PC-3 (cell line): ENCODE data around the gene PRRX2. TPM values are rescaled to one million over a fixed set of nuclear protein-coding genes. Genes with fewer than 3 reads are reported as not detected.

ENCODE experiments used
- ATAC-seq: fragments of 200-7000 bp; cut with Tn5 transposase; 2 replicates; pipeline ENCODE4 v1.9.1; 2020; ENCODE audit warnings: mild to moderate bottlenecking, moderate library complexity
- BruUV-seq: library from RNA; stranded (reverse); fragments of 400-500 nt; replicated peaks from 2 replicates; lab custom pipeline; 2021; lab: Mats Ljungman, UMichigan
- CTCF ChIA-PET: fragments of 300-600 bp; sonication (Branson Sonifier 250); formaldehyde crosslinking; loops from one replicate; lab custom pipeline; 2022; ENCODE audit warnings: antibody characterized with exemption; lab: Charles Lee
- POLR2A ChIA-PET: fragments of 300-600 bp; sonication (Branson Sonifier 250); formaldehyde crosslinking; loops from one replicate; lab custom pipeline; 2022; ENCODE audit warnings: antibody characterized with exemption; ENCODE audit not compliant: unreplicated experiment; lab: Charles Lee
- DNase-seq: peaks from one replicate; pipeline ENCODE4 v3.0.0-alpha.2; 2015
- H2AFZ ChIP-seq: fragments of 300-600 bp; sonication (generic); 2 replicates; pipeline ENCODE4 v1.6.0; 2016; ENCODE audit warnings: antibody characterized with exemption, low read length
- H3F3A ChIP-seq: fragments of 300-600 bp; sonication (generic); one replicate; pipeline ENCODE4 v1.6.0; 2017; ENCODE audit warnings: antibody characterized with exemption, low read length, control low read depth, mild to moderate bottlenecking; ENCODE audit not compliant: unreplicated experiment
- H3K27ac ChIP-seq: fragments of 300-600 bp; sonication (generic); 2 replicates; pipeline ENCODE4 v1.5.1; 2016; ENCODE audit warnings: mild to moderate bottlenecking, low read length
- H3K27me3 ChIP-seq: fragments of 300-600 bp; sonication (generic); 2 replicates; pipeline ENCODE4 v1.6.1; 2016; ENCODE audit warnings: low read length, mixed read lengths
- H3K36me3 ChIP-seq: fragments of 300-600 bp; sonication (generic); 2 replicates; pipeline ENCODE4 v1.6.1; 2016; ENCODE audit warnings: low read depth, mixed run types, low read length, mixed read lengths
- H3K4me1 ChIP-seq: fragments of 300-600 bp; sonication (generic); 2 replicates; pipeline ENCODE4 v1.5.1; 2016; ENCODE audit warnings: low read length; ENCODE audit not compliant: insufficient read depth
- H3K4me2 ChIP-seq: fragments of 300-600 bp; sonication (generic); 2 replicates; pipeline ENCODE4 v1.6.0; 2016; ENCODE audit warnings: low read length
- H3K4me3 ChIP-seq: fragments of 300-600 bp; sonication (generic); 2 replicates; pipeline ENCODE4 v1.5.1; 2016; ENCODE audit warnings: mild to moderate bottlenecking, low read length, mixed read lengths
- H3K79me2 ChIP-seq: fragments of 300-600 bp; sonication (generic); 2 replicates; pipeline ENCODE4 v1.6.1; 2017; ENCODE audit warnings: low read length, mixed read lengths
- H3K9ac ChIP-seq: fragments of 300-600 bp; sonication (generic); 2 replicates; pipeline ENCODE4 v1.6.0; 2016; ENCODE audit warnings: mild to moderate bottlenecking, low read length
- H3K9me2 ChIP-seq: fragments of 300-600 bp; sonication (generic); replicated peaks from 2 replicates; pipeline ENCODE4 v1.6.1; 2016; ENCODE audit warnings: mixed run types, low read length, mixed read lengths
- H3K9me3 ChIP-seq: fragments of 300-600 bp; sonication (generic); 2 replicates; pipeline ENCODE4 v1.6.1; 2016; ENCODE audit warnings: low read length, mixed read lengths
- H4K20me1 ChIP-seq: fragments of 300-600 bp; sonication (generic); 2 replicates; pipeline ENCODE4 v1.6.1; 2016; ENCODE audit warnings: low read length, mixed read lengths
- CTCF ChIP-seq: fragments of 300-600 bp; sonication (generic); conservative IDR thresholded peaks from 2 replicates; pipeline ENCODE4 v1.5.1; 2017; ENCODE audit warnings: antibody characterized with exemption, low read depth, mild to moderate bottlenecking, low read length
- EZH2 ChIP-seq: fragments of 300-600 bp; sonication (generic); IDR thresholded peaks from one replicate; pipeline ENCODE4 v1.6.1; 2017; ENCODE audit warnings: antibody characterized with exemption, mild to moderate bottlenecking, low read length; ENCODE audit not compliant: unreplicated experiment
- EZH2phosphoT487 ChIP-seq: fragments of 300-600 bp; sonication (generic); IDR thresholded peaks from 2 replicates; pipeline ENCODE4 v1.6.1; 2018; ENCODE audit warnings: mild to moderate bottlenecking, antibody characterized with exemption, low read length, borderline replicate concordance
- intact Hi-C: fragments of 100-400 bp; cut with micrococcal nuclease; formaldehyde crosslinking; loops from 2 replicates; pipeline ENCODE4 v1.9.0; 2023
- total RNA-seq: library from RNA; depleted of rRNA; stranded (reverse); fragments of >200 nt; gene quantifications from 2 replicates; pipeline ENCODE4 v1.2.3, GENCODE V29; 2014

Gene PRRX2
- total RNA-seq, 1 experiment from 2014 or later, result 0.47 TPM

- POLR2A ChIA-PET, result no interaction called here
- Histone ChIP-seq H3K9ac (no peak overlapping the region), H3K27ac (no peak overlapping the region), H2AFZ (no peak overlapping the region), H3K36me3 (no peaks in the 10 kb centered on the region; the same call in none of the 2 replicates), H3K79me2 (peaks cover 71% of the 10 kb centered on the region), H3K4me2 (no peak overlapping the region), H3F3A (no peaks in the 10 kb centered on the region), H3K9me3 (no peaks in the 10 kb centered on the region), H3K27me3 (no peaks in the 10 kb centered on the region), H3K4me1 (peaks cover 16% of the 10 kb centered on the region), H3K4me3 (no peak overlapping the region), H3K9me2 (no peaks in the 10 kb centered on the region), H4K20me1 (peaks cover 26% of the 10 kb centered on the region; the same call in 1 of the 2 replicates)
- CTCF ChIA-PET, result no interaction called here
- no peak for DNase-seq
- intact Hi-C loops, result no loop called here
- TF ChIP-seq CTCF (no peak), EZH2 (no peak), EZH2phosphoT487 (no peak)
- no peak for ATAC-seq
- no TSS peak for BruUV-seq
Observed at GRCh38 chr9:129631674-129632129, 33.7 kb upstream of the PRRX2 start.

- H3F3A ChIP-seq, result no peaks in the 10 kb centered on the region
- H3K9me2 ChIP-seq, result no peaks in the 10 kb centered on the region
- no peak for TF ChIP-seq CTCF
- TF ChIP-seq EZH2phosphoT487, result no peak
- TF ChIP-seq EZH2, result no peak
- no peak overlapping the region for H2AFZ ChIP-seq
- DNase-seq (no peak), ATAC-seq (no peak)
- H3K9me3 ChIP-seq, result no peaks in the 10 kb centered on the region
- intact Hi-C loops, result no loop called here
- H3K4me1 ChIP-seq, result peaks cover 9% of the 10 kb centered on the region
- H3K27ac ChIP-seq, result no peak overlapping the region
- H3K79me2 ChIP-seq, result peaks cover 63% of the 10 kb centered on the region
- no TSS peak for BruUV-seq
- H4K20me1 ChIP-seq, result peaks cover 22% of the 10 kb centered on the region; the same call in 1 of the 2 replicates
- no peaks in the 10 kb centered on the region; the same call in none of the 2 replicates for H3K36me3 ChIP-seq
- H3K27me3 ChIP-seq, result no peaks in the 10 kb centered on the region
- H3K9ac ChIP-seq, result no peak overlapping the region
- H3K4me2 ChIP-seq, result no peak overlapping the region
- CTCF ChIA-PET, result no interaction called here
- H3K4me3 ChIP-seq, result no peak overlapping the region
- POLR2A ChIA-PET, result no interaction called here
Observed at GRCh38 chr9:129632460-129632859, 33.0 kb upstream of the PRRX2 start.

GRCh38 chr9:129633207-129633606 lies 32.2 kb upstream of the PRRX2 start:
- H3K4me1 ChIP-seq, result peaks cover 1% of the 10 kb centered on the region
- CTCF ChIA-PET, result no interaction called here
- DNase-seq, result no peak
- H3K4me2 ChIP-seq, result no peak overlapping the region
- no TSS peak for BruUV-seq
- POLR2A ChIA-PET, result no interaction called here
- no peaks in the 10 kb centered on the region for H3F3A ChIP-seq
- H3K9me3 ChIP-seq, result no peaks in the 10 kb centered on the region
- H2AFZ ChIP-seq, result no peak overlapping the region
- no peak overlapping the region for H3K27ac ChIP-seq
- H3K9ac ChIP-seq, result no peak overlapping the region
- H3K36me3 ChIP-seq, result no peaks in the 10 kb centered on the region; the same call in none of the 2 replicates
- no peaks in the 10 kb centered on the region for H3K9me2 ChIP-seq
- H3K4me3 ChIP-seq, result no peak overlapping the region
- H3K79me2 ChIP-seq, result peaks cover 56% of the 10 kb centered on the region
- ATAC-seq, result no peak
- intact Hi-C loops, result no loop called here
- no peaks in the 10 kb centered on the region for H3K27me3 ChIP-seq
- TF ChIP-seq EZH2phosphoT487, result no peak
- TF ChIP-seq CTCF, result no peak
- no peak for TF ChIP-seq EZH2
- peaks cover 15% of the 10 kb centered on the region; the same call in 1 of the 2 replicates for H4K20me1 ChIP-seq
